GM12878 (cell line): ENCODE results near the gene GPR62.

Experiments used
- EZH2 ChIP-seq: IDR thresholded peaks from 2 replicates; pipeline ENCODE4 v1.6.1; 2012; ENCODE audit warnings: low read depth, mild to moderate bottlenecking, control low read depth, inconsistent platforms, low read length, borderline replicate concordance; ENCODE audit not compliant: control insufficient read depth
- HCFC1 ChIP-seq: fragments of 150-350 bp; IDR thresholded peaks from 2 replicates; pipeline ENCODE4 v1.6.1; 2014; ENCODE audit warnings: low read length
- POLR2AphosphoS5 ChIP-seq: IDR thresholded peaks from 2 replicates; pipeline ENCODE4 v1.6.1; 2011; ENCODE audit warnings: mild to moderate bottlenecking, low read length, inconsistent platforms
- RFX5 ChIP-seq: IDR thresholded peaks from 2 replicates; pipeline ENCODE4 v1.6.1; 2011; ENCODE audit warnings: low read depth, low read length, improper control_type of control experiment
- TCF3 ChIP-seq: IDR thresholded peaks from 2 replicates; pipeline ENCODE4 v1.6.1; 2012; ENCODE audit warnings: low read depth, mild to moderate bottlenecking, low read length, borderline replicate concordance; ENCODE audit not compliant: insufficient read depth
- TF ChIP-seq, protein P1 (sequence below): IDR thresholded peaks from 2 replicates; pipeline ENCODE4 v1.6.1; 2012; ENCODE audit warnings: low read depth, low read length, improper control_type of control experiment

- no peak for TF ChIP-seq POLR2AphosphoS5
- TF ChIP-seq TCF3 = no peak
- TF ChIP-seq EZH2 = no peak
- TF ChIP-seq, protein P1, sequence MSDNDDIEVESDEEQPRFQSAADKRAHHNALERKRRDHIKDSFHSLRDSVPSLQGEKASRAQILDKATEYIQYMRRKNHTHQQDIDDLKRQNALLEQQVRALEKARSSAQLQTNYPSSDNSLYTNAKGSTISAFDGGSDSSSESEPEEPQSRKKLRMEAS = no peak
- TF ChIP-seq RFX5 = no peak
- no peak for TF ChIP-seq HCFC1
Measured at GRCh38 chr3:51934991-51935885, 19.9 kb upstream of the GPR62 start.
